H1 (cell line): ENCODE results near the gene C17orf114.

Experiments used
- BCL11A ChIP-seq, 2 experiments: IDR thresholded peaks; one replicate each; pipeline ENCODE4 v1.6.1; 2011; ENCODE audit warnings: low read depth in 2 of 2, low read length in 2 of 2, mild to moderate bottlenecking in 2 of 2
- ZNF274 ChIP-seq: IDR thresholded peaks from 2 replicates; pipeline ENCODE4 v1.7.0; 2012; ENCODE audit warnings: low read length, borderline replicate concordance; ENCODE audit errors: extremely low read depth
- TF ChIP-seq, protein P1 (sequence below): IDR thresholded peaks from 2 replicates; pipeline ENCODE4 v1.6.1; 2012; ENCODE audit warnings: inconsistent platforms

- TF ChIP-seq, protein P1, sequence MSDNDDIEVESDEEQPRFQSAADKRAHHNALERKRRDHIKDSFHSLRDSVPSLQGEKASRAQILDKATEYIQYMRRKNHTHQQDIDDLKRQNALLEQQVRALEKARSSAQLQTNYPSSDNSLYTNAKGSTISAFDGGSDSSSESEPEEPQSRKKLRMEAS: peak; percentile 45
- TF ChIP-seq BCL11A (IDR thresholded peaks at IDR 0.05; ENCODE audit: low read depth in 2 of 2, low read length in 2 of 2): no peak
- TF ChIP-seq ZNF274: no peak
Observed at GRCh38 chr17:4833178-4833940, 31.2 kb upstream of the C17orf114 start, which contains the start of gene MINK1.
